Measurements from ENCODE around the gene DAGLB.

DNA sequence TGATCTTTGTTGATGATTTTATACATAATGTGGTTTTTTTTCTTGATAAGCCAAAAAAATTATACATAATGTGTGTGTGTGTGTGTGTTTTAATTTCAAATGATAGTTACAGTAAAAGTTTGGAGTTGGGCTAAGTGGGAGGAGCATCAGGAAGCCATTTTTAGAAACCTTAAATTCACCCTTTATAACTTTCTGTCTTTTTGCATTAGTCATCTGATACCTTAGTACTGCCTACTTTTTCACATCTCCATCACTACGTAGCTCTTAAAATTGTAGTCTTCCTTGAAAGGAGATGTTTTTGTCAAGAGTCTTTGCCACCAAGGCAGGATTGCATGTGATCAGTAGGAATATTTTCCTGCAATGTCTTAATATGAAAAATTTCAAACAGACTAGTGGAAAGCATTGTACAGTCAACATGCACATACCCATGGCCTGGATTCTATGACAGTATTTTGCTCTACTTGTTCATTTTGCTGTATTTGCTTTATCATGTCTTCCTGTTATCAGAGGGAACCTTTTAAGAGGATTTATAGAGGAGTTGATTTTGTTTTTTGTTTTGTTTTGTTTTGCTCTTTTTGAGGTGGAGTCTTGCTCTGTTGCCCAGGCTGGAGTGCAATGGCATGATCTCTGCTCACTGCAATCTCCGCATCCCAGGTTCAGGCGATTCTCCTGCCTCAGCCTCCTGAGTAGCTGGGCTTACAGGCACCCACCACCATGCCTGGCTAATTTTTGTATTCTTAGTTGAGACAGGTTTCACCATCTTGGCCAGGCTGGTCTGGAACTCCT is 67.3 kb downstream of the DAGLB start:
- TF ChIP-seq L3MBTL2 (conservative IDR thresholded peaks at IDR 0.05) (no peak), NFRKB (IDR thresholded peaks at IDR 0.05) (no peak), TARDBP (IDR thresholded peaks at IDR 0.05) (no peak), SUZ12 (IDR thresholded peaks at IDR 0.05) (no peak), BHLHE40 (IDR thresholded peaks at IDR 0.05; ENCODE audit: borderline replicate concordance) (no peak), FOXM1 (IDR thresholded peaks at IDR 0.05; ENCODE audit: borderline replicate concordance) (no peak), ARNT (IDR thresholded peaks at IDR 0.05) (no peak), HDGF (IDR thresholded peaks at IDR 0.05; ENCODE audit: borderline replicate concordance) (no peak), SP1 (IDR thresholded peaks at IDR 0.05) (no peak), LEF1 (IDR thresholded peaks at IDR 0.05; ENCODE audit: borderline replicate concordance) (no peak), ZNF384 (IDR thresholded peaks at IDR 0.05) (no peak)

Measured in HEK293T (cell line).